HEK293 (cell line): ENCODE measurements around the gene TST.

Source experiments
- CTCF ChIA-PET: fragments of 350-600 bp; formaldehyde crosslinking; extraction: SDS; loops from one replicate; lab custom pipeline; 2021; ENCODE audit warnings: antibody characterized with exemption; lab: Yijun Ruan, JAX
- POLR2A ChIA-PET: fragments of 300-600 bp; formaldehyde crosslinking; extraction: SDS; loops from one replicate; lab custom pipeline; 2020; ENCODE audit warnings: antibody characterized with exemption, inconsistent platforms; lab: Yijun Ruan, JAX
- H3K27ac ChIP-seq: fragments of 200-500 bp; sonication (Bioruptor generic); 2 replicates; pipeline ENCODE4 v1.5.1; 2014; ENCODE audit warnings: low read depth, low read length, control low read depth, inconsistent platforms; ENCODE audit errors: extremely low read depth
- H3K36me3 ChIP-seq, 2 experiments: fragments of 200-500 bp in 1 of 2; sonication (Bioruptor generic) in 1 of 2; 1 replicate in 1 of 2; 2 replicates in 1 of 2; pipeline ENCODE4 v1.5.1; 2014 to 2017; ENCODE audit warnings: inconsistent platforms in 2 of 2, low read length in 2 of 2; ENCODE audit not compliant: control insufficient read depth in 2 of 2, insufficient read depth in 1 of 2
- H3K4me1 ChIP-seq: fragments of 200-500 bp; sonication (Bioruptor generic); 2 replicates; pipeline ENCODE4 v1.5.1; 2014; ENCODE audit warnings: mild to moderate bottlenecking, low read length, inconsistent platforms; ENCODE audit not compliant: control insufficient read depth, insufficient read depth
- H3K4me3 ChIP-seq: 2 replicates; pipeline ENCODE4 v1.5.1; 2011; ENCODE audit warnings: low read depth, mild to moderate bottlenecking, control low read depth, low read length, moderate library complexity
- H3K9me3 ChIP-seq: fragments of 200-500 bp; sonication (Bioruptor generic); 2 replicates; pipeline ENCODE4 v1.5.1; 2014; ENCODE audit warnings: low read depth, low read length, inconsistent platforms; ENCODE audit not compliant: control insufficient read depth, insufficient read depth
- EGR2 ChIP-seq: fragments of 450-650 bp; formaldehyde crosslinking; IDR thresholded peaks from 2 replicates; pipeline ENCODE4 v1.5.1; 2016; ENCODE audit warnings: low read depth, missing biosample characterization, missing genetic modification characterization
- GLIS1 ChIP-seq: fragments of 450-650 bp; formaldehyde crosslinking; IDR thresholded peaks from 2 replicates; pipeline ENCODE4 v1.5.1; 2016; ENCODE audit warnings: missing biosample characterization, missing genetic modification characterization
- IKZF3 ChIP-seq: fragments of 450-650 bp; IDR thresholded peaks from 2 replicates; pipeline ENCODE4 v1.5.0; 2018; ENCODE audit warnings: missing biosample characterization, mild to moderate bottlenecking, missing genetic modification characterization, moderate library complexity
- KLF16 ChIP-seq: fragments of 450-650 bp; formaldehyde crosslinking; IDR thresholded peaks from 2 replicates; pipeline ENCODE4 v1.5.1; 2017; ENCODE audit warnings: missing biosample characterization, missing genetic modification characterization
- KLF8 ChIP-seq: fragments of 450-650 bp; formaldehyde crosslinking; IDR thresholded peaks from 2 replicates; pipeline ENCODE4 v1.5.1; 2016; ENCODE audit warnings: missing biosample characterization, missing genetic modification characterization
- SP2 ChIP-seq: fragments of 450-650 bp; formaldehyde crosslinking; IDR thresholded peaks from 2 replicates; pipeline ENCODE4 v1.5.1; 2016; ENCODE audit warnings: missing biosample characterization, missing genetic modification characterization
- ZBTB17 ChIP-seq: fragments of 450-650 bp; formaldehyde crosslinking; IDR thresholded peaks from 2 replicates; pipeline ENCODE4 v1.5.1; 2016; ENCODE audit warnings: missing biosample characterization, missing genetic modification characterization
- ZBTB20 ChIP-seq: fragments of 450-650 bp; formaldehyde crosslinking; IDR thresholded peaks from 2 replicates; pipeline ENCODE4 v1.5.1; 2016; ENCODE audit warnings: missing biosample characterization, missing genetic modification characterization
- ZBTB8A ChIP-seq: fragments of 450-650 bp; formaldehyde crosslinking; IDR thresholded peaks from 2 replicates; pipeline ENCODE4 v1.5.1; 2016; ENCODE audit warnings: missing biosample characterization, missing genetic modification characterization
- ZIC2 ChIP-seq: fragments of 450-650 bp; formaldehyde crosslinking; IDR thresholded peaks from 2 replicates; pipeline ENCODE4 v1.5.1; 2016; ENCODE audit warnings: missing biosample characterization, missing genetic modification characterization
- ZNF16 ChIP-seq: fragments of 450-650 bp; formaldehyde crosslinking; IDR thresholded peaks from 2 replicates; pipeline ENCODE4 v1.5.1; 2016; ENCODE audit warnings: low read depth, missing biosample characterization, missing genetic modification characterization
- ZNF2 ChIP-seq: fragments of 450-650 bp; formaldehyde crosslinking; IDR thresholded peaks from 2 replicates; pipeline ENCODE4 v1.5.1; 2016; ENCODE audit warnings: missing biosample characterization, missing genetic modification characterization
- ZNF341 ChIP-seq: fragments of 450-650 bp; formaldehyde crosslinking; IDR thresholded peaks from 2 replicates; pipeline ENCODE4; 2016; ENCODE audit warnings: low read depth, missing biosample characterization, missing genetic modification characterization
- ZNF423 ChIP-seq: fragments of 450-650 bp; formaldehyde crosslinking; IDR thresholded peaks from 2 replicates; pipeline ENCODE4 v1.5.1; 2016; ENCODE audit warnings: missing biosample characterization, missing genetic modification characterization
- ZNF580 ChIP-seq: fragments of 450-650 bp; formaldehyde crosslinking; IDR thresholded peaks from 2 replicates; pipeline ENCODE4 v1.5.1; 2016; ENCODE audit warnings: missing biosample characterization, missing genetic modification characterization
- ZNF596 ChIP-seq: fragments of 450-650 bp; IDR thresholded peaks from 2 replicates; pipeline ENCODE4 v1.5.0; 2018; ENCODE audit warnings: missing biosample characterization, mild to moderate bottlenecking, missing genetic modification characterization, moderate library complexity
- ZNF624 ChIP-seq: fragments of 450-650 bp; formaldehyde crosslinking; IDR thresholded peaks from 2 replicates; pipeline ENCODE4 v1.5.1; 2017; ENCODE audit warnings: missing biosample characterization, missing genetic modification characterization
- ZNF629 ChIP-seq: fragments of 450-650 bp; formaldehyde crosslinking; IDR thresholded peaks from 2 replicates; pipeline ENCODE4 v1.5.1; 2017; ENCODE audit warnings: missing biosample characterization, missing genetic modification characterization
- ZNF677 ChIP-seq: fragments of 450-650 bp; IDR thresholded peaks from 2 replicates; pipeline ENCODE4 v1.5.0; 2018; ENCODE audit warnings: missing biosample characterization, mild to moderate bottlenecking, missing genetic modification characterization, moderate library complexity
- ZSCAN5A ChIP-seq: fragments of 450-650 bp; formaldehyde crosslinking; IDR thresholded peaks from 2 replicates; pipeline ENCODE4 v1.5.1; 2016; ENCODE audit warnings: missing biosample characterization, missing genetic modification characterization
- ZXDB ChIP-seq: fragments of 450-650 bp; formaldehyde crosslinking; IDR thresholded peaks from 2 replicates; pipeline ENCODE4 v1.5.1; 2016; ENCODE audit warnings: missing biosample characterization, missing genetic modification characterization
- TF ChIP-seq, protein P1 (sequence below): fragments of 450-650 bp; formaldehyde crosslinking; optimal IDR thresholded peaks from 2 replicates; pipeline ENCODE3; 2016; ENCODE audit warnings: missing biosample characterization, mild to moderate bottlenecking, missing genetic modification characterization
- TF ChIP-seq, protein P2 (sequence below): fragments of 450-650 bp; formaldehyde crosslinking; IDR thresholded peaks from 2 replicates; pipeline ENCODE4 v1.5.1; 2016; ENCODE audit warnings: missing biosample characterization, missing genetic modification characterization
- TF ChIP-seq, protein P3 (sequence below): fragments of 450-650 bp; formaldehyde crosslinking; IDR thresholded peaks from 2 replicates; pipeline ENCODE4 v1.5.1; 2017; ENCODE audit warnings: missing biosample characterization, missing genetic modification characterization
- TF ChIP-seq, protein P4 (sequence below): fragments of 450-650 bp; formaldehyde crosslinking; IDR thresholded peaks from 2 replicates; pipeline ENCODE4 v1.5.1; 2016; ENCODE audit warnings: missing biosample characterization, missing genetic modification characterization
- TF ChIP-seq, protein P5 (sequence below): fragments of 450-650 bp; formaldehyde crosslinking; IDR thresholded peaks from 2 replicates; pipeline ENCODE4 v1.5.1; 2016; ENCODE audit warnings: missing biosample characterization, missing genetic modification characterization

The TST gene

DNA sequence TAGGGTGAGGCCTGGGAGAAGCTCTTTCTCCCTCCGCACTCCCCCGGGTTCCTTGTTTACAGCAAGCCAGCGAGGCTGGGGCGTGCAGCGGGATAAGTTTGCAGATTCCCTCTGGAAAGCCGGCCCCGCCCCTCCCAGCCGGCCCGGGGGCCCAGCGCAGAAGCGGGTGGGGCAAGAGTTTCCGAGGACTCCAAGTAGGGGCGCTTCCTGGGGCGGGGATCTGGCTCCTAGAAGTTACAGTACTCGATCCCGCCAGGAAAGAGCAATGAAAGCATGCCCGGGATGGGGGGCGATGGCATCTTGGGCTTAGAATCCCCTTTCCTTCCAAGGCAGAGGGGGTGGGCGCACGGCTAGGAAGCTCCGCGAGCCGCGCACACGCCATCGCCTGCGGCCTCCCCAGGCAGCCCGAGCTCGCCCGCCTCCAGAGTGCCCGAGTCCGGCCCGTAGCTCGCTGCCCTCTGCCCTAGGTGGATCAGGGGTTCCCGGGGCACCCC is 385 bp downstream of the TST start:
- POLR2A ChIA-PET: interaction anchor here (0.6 to 3.0 kb wide), 18 partner anchors 8 to 323 kb away, joined by 3 to 13 read pairs (median 4); partner anchors contain the start of genes IFT27 and KCTD17
- Histone ChIP-seq H3K27ac (peak overlapping the region; percentile 97), H3K9me3 (no peaks in the 10 kb centered on the region), H3K36me3 (peaks cover 0 to 27% of the 10 kb centered on the region in 2 experiments; a peak in 1 of 3 replicates), H3K4me1 (no peaks in the 10 kb centered on the region), H3K4me3 (peak overlapping the region; percentile 82)
- CTCF ChIA-PET: interaction anchor here (0.9 to 4.3 kb wide), 7 partner anchors 13 to 181 kb away, joined by 3 to 39 read pairs (median 6); no protein-coding TSS in a partner anchor
- TF ChIP-seq ZNF624 (tag by site-specific recombination): no peak
- TF ChIP-seq, protein P1, sequence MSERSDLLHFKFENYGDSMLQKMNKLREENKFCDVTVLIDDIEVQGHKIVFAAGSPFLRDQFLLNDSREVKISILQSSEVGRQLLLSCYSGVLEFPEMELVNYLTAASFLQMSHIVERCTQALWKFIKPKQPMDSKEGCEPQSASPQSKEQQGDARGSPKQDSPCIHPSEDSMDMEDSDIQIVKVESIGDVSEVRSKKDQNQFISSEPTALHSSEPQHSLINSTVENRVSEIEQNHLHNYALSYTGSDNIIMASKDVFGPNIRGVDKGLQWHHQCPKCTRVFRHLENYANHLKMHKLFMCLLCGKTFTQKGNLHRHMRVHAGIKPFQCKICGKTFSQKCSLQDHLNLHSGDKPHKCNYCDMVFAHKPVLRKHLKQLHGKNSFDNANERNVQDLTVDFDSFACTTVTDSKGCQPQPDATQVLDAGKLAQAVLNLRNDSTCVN (tag by site-specific recombination): peak; percentile 27
- no peak for TF ChIP-seq ZNF2
- no peak for TF ChIP-seq ZNF423 (tag by site-specific recombination)
- 0 out of 2 replicates have a peak, but pooled peaks have one; percentile 13 for TF ChIP-seq IKZF3 (tag by site-specific recombination)
- TF ChIP-seq, protein P2, sequence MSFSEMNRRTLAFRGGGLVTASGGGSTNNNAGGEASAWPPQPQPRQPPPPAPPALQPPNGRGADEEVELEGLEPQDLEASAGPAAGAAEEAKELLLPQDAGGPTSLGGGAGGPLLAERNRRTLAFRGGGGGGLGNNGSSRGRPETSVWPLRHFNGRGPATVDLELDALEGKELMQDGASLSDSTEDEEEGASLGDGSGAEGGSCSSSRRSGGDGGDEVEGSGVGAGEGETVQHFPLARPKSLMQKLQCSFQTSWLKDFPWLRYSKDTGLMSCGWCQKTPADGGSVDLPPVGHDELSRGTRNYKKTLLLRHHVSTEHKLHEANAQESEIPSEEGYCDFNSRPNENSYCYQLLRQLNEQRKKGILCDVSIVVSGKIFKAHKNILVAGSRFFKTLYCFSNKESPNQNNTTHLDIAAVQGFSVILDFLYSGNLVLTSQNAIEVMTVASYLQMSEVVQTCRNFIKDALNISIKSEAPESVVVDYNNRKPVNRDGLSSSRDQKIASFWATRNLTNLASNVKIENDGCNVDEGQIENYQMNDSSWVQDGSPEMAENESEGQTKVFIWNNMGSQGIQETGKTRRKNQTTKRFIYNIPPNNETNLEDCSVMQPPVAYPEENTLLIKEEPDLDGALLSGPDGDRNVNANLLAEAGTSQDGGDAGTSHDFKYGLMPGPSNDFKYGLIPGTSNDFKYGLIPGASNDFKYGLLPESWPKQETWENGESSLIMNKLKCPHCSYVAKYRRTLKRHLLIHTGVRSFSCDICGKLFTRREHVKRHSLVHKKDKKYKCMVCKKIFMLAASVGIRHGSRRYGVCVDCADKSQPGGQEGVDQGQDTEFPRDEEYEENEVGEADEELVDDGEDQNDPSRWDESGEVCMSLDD (tag by site-specific recombination): peak; percentile 71
- TF ChIP-seq, protein P3, sequence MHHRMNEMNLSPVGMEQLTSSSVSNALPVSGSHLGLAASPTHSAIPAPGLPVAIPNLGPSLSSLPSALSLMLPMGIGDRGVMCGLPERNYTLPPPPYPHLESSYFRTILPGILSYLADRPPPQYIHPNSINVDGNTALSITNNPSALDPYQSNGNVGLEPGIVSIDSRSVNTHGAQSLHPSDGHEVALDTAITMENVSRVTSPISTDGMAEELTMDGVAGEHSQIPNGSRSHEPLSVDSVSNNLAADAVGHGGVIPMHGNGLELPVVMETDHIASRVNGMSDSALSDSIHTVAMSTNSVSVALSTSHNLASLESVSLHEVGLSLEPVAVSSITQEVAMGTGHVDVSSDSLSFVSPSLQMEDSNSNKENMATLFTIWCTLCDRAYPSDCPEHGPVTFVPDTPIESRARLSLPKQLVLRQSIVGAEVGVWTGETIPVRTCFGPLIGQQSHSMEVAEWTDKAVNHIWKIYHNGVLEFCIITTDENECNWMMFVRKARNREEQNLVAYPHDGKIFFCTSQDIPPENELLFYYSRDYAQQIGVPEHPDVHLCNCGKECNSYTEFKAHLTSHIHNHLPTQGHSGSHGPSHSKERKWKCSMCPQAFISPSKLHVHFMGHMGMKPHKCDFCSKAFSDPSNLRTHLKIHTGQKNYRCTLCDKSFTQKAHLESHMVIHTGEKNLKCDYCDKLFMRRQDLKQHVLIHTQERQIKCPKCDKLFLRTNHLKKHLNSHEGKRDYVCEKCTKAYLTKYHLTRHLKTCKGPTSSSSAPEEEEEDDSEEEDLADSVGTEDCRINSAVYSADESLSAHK (tag by site-specific recombination): 0 out of 2 replicates have a peak, but pooled peaks have one; percentile 19
- peak; percentile 91 for TF ChIP-seq ZNF341
- TF ChIP-seq, protein P4, sequence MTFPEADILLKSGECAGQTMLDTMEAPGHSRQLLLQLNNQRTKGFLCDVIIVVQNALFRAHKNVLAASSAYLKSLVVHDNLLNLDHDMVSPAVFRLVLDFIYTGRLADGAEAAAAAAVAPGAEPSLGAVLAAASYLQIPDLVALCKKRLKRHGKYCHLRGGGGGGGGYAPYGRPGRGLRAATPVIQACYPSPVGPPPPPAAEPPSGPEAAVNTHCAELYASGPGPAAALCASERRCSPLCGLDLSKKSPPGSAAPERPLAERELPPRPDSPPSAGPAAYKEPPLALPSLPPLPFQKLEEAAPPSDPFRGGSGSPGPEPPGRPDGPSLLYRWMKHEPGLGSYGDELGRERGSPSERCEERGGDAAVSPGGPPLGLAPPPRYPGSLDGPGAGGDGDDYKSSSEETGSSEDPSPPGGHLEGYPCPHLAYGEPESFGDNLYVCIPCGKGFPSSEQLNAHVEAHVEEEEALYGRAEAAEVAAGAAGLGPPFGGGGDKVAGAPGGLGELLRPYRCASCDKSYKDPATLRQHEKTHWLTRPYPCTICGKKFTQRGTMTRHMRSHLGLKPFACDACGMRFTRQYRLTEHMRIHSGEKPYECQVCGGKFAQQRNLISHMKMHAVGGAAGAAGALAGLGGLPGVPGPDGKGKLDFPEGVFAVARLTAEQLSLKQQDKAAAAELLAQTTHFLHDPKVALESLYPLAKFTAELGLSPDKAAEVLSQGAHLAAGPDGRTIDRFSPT (tag by site-specific recombination): peak; percentile 40; the same call in 1 of the 2 replicates
- TF ChIP-seq, protein P5, sequence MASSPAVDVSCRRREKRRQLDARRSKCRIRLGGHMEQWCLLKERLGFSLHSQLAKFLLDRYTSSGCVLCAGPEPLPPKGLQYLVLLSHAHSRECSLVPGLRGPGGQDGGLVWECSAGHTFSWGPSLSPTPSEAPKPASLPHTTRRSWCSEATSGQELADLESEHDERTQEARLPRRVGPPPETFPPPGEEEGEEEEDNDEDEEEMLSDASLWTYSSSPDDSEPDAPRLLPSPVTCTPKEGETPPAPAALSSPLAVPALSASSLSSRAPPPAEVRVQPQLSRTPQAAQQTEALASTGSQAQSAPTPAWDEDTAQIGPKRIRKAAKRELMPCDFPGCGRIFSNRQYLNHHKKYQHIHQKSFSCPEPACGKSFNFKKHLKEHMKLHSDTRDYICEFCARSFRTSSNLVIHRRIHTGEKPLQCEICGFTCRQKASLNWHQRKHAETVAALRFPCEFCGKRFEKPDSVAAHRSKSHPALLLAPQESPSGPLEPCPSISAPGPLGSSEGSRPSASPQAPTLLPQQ (tag by site-specific recombination): peak; percentile 51
- no peak for TF ChIP-seq ZNF596 (tag by site-specific recombination)
- TF ChIP-seq GLIS1 (tag by site-specific recombination): peak; percentile 40; the same call in 1 of the 2 replicates
- TF ChIP-seq ZXDB (tag by site-specific recombination): peak; percentile 61; the same call in 1 of the 2 replicates
- peak; percentile 53 for TF ChIP-seq ZBTB8A
- 0 out of 2 replicates have a peak, but pooled peaks have one; percentile 26 for TF ChIP-seq ZBTB17
- no peak for TF ChIP-seq ZNF580 (tag by site-specific recombination)
- TF ChIP-seq ZNF16 (tag by site-specific recombination): no peak
- TF ChIP-seq KLF8 (tag by site-specific recombination): peak; percentile 62
- TF ChIP-seq ZNF677 (tag by site-specific recombination): no peak
- peak; percentile 97 for TF ChIP-seq ZBTB20 (tag by site-specific recombination)
- TF ChIP-seq SP2: peak; percentile 53
- TF ChIP-seq ZIC2 (tag by site-specific recombination): peak; percentile 30; the same call in 1 of the 2 replicates
- TF ChIP-seq EGR2 (tag by site-specific recombination): 0 out of 2 replicates have a peak, but pooled peaks have one; percentile 34
- TF ChIP-seq ZNF629 (tag by site-specific recombination): peak; percentile 30; the same call in 1 of the 2 replicates
- 0 out of 2 replicates have a peak, but pooled peaks have one; percentile 52 for TF ChIP-seq KLF16
- TF ChIP-seq ZSCAN5A (tag by site-specific recombination): 0 out of 2 replicates have a peak, but pooled peaks have one; percentile 67
